ENCODE results near the gene SLK. TPM values are rescaled to one million over a fixed set of nuclear protein-coding genes. Genes with fewer than 3 reads are reported as not detected.

SLK gene
- total RNA-seq, 2 experiments from 2014 or later: 17.8 to 19.2 TPM

- TF ChIP-seq, protein P1, sequence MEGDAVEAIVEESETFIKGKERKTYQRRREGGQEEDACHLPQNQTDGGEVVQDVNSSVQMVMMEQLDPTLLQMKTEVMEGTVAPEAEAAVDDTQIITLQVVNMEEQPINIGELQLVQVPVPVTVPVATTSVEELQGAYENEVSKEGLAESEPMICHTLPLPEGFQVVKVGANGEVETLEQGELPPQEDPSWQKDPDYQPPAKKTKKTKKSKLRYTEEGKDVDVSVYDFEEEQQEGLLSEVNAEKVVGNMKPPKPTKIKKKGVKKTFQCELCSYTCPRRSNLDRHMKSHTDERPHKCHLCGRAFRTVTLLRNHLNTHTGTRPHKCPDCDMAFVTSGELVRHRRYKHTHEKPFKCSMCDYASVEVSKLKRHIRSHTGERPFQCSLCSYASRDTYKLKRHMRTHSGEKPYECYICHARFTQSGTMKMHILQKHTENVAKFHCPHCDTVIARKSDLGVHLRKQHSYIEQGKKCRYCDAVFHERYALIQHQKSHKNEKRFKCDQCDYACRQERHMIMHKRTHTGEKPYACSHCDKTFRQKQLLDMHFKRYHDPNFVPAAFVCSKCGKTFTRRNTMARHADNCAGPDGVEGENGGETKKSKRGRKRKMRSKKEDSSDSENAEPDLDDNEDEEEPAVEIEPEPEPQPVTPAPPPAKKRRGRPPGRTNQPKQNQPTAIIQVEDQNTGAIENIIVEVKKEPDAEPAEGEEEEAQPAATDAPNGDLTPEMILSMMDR (IDR thresholded peaks at IDR 0.05): no peak
- ChIA-PET CTCF (interaction anchor here (1.4 to 1.5 kb wide), 2 partner anchors 10 to 103 kb away, joined by 3 to 6 read pairs; no protein-coding TSS in a partner anchor), POLR2A (interaction anchor here (0.7 to 1.5 kb wide), 5 partner anchors 20 to 132 kb away, joined by 3 to 5 read pairs (median 3); partner anchors contain the start of genes SFR1 and SLK)
- Mint-ChIP-seq H3K27me3 (no peaks in the 10 kb centered on the region), H3K36me3 (ENCODE audit: low read depth) (peaks cover 10% of the 10 kb centered on the region), H3K4me3 (no peak overlapping the region), H3K4me1 (ENCODE audit: low read depth) (peaks cover 36% of the 10 kb centered on the region), H3K27ac (no peak overlapping the region), H3K9me3 (no peaks in the 10 kb centered on the region)
- ATAC-seq (no peak), DNase-seq (no peak)
- intact Hi-C loops (cut with micrococcal nuclease): no loop called here
These were observed 23.2 kb downstream of the SLK start for GRCh38 chr10:103990121-103990520.

- DNase-seq (no peak), ATAC-seq (no peak)
- H3K27ac Mint-ChIP-seq: no peak overlapping the region
- H3K27me3 Mint-ChIP-seq: no peaks in the 10 kb centered on the region
- no peaks in the 10 kb centered on the region for H3K9me3 Mint-ChIP-seq
- H3K36me3 Mint-ChIP-seq (ENCODE audit: low read depth): peaks cover 10% of the 10 kb centered on the region
- ChIA-PET CTCF (interaction anchor here (1.0 to 1.5 kb wide), 3 partner anchors 9 to 103 kb away, joined by 3 to 6 read pairs (median 3); no protein-coding TSS in a partner anchor), POLR2A (interaction anchor here (0.7 to 1.5 kb wide), 5 partner anchors 20 to 131 kb away, joined by 3 to 5 read pairs (median 3); partner anchors contain the start of genes SFR1 and SLK)
- TF ChIP-seq, protein P1 (IDR thresholded peaks at IDR 0.05): no peak
- intact Hi-C loops (cut with micrococcal nuclease): no loop called here
- H3K4me1 Mint-ChIP-seq (ENCODE audit: low read depth): peaks cover 33% of the 10 kb centered on the region
- H3K4me3 Mint-ChIP-seq: no peak overlapping the region
These were observed 23.6 kb downstream of the SLK start for GRCh38 chr10:103990531-103990930.

GRCh38 chr10:103991393-103992128, 24.6 kb downstream of the SLK start:
- ChIA-PET POLR2A (interaction anchor here (0.6 to 1.5 kb wide), 3 partner anchors 24 to 181 kb away, joined by 3 to 5 read pairs (median 4); partner anchors contain the start of gene SLK), CTCF (interaction anchor here (1.0 to 1.4 kb wide), 4 partner anchors 102 to 239 kb away, joined by 3 to 6 read pairs (median 4); no protein-coding TSS in a partner anchor)

GRCh38 chr10:103995134-103995533, 28.2 kb downstream of the SLK start:
- POLR2A ChIA-PET: interaction anchor here (1.0 kb wide), 1 partner anchor 26 kb away, joined by 3 read pairs; no protein-coding TSS in a partner anchor
- peaks cover 22% of the 10 kb centered on the region for H3K36me3 Mint-ChIP-seq (ENCODE audit: low read depth)
- no peak overlapping the region for H3K27ac Mint-ChIP-seq
- ATAC-seq: no peak
- CTCF ChIA-PET: interaction anchor here (3.9 kb wide), 1 partner anchor 107 kb away, joined by 15 read pairs; no protein-coding TSS in a partner anchor
- no peaks in the 10 kb centered on the region for H3K9me3 Mint-ChIP-seq
- no peaks in the 10 kb centered on the region for H3K27me3 Mint-ChIP-seq
- no peak for DNase-seq
- intact Hi-C loops (cut with micrococcal nuclease): no loop called here
- peaks cover 13% of the 10 kb centered on the region for H3K4me1 Mint-ChIP-seq (ENCODE audit: low read depth)
- no peak overlapping the region for H3K4me3 Mint-ChIP-seq
- TF ChIP-seq, protein P1 (IDR thresholded peaks at IDR 0.05): no peak

More at GRCh38 chr10:103991393-103992128, 24.6 kb downstream of the SLK start:
- intact Hi-C loops (cut with micrococcal nuclease): no loop called here
- ATAC-seq (no peak), DNase-seq (no peak)
- Mint-ChIP-seq H3K27ac (no peak overlapping the region), H3K4me1 (ENCODE audit: low read depth) (peaks cover 29% of the 10 kb centered on the region), H3K4me3 (no peak overlapping the region), H3K27me3 (no peaks in the 10 kb centered on the region), H3K9me3 (no peaks in the 10 kb centered on the region), H3K36me3 (ENCODE audit: low read depth) (peaks cover 11% of the 10 kb centered on the region)
- TF ChIP-seq, protein P1 (IDR thresholded peaks at IDR 0.05): no peak

GRCh38 chr10:103998805-103999204, 31.9 kb downstream of the SLK start:
- ATAC-seq: no peak
- TF ChIP-seq, protein P1 (IDR thresholded peaks at IDR 0.05): no peak
- ChIA-PET CTCF (interaction anchor here (0.9 to 1.4 kb wide), 2 partner anchors 8 to 13 kb away, joined by 3 read pairs; no protein-coding TSS in a partner anchor), POLR2A (interaction anchor here (1.1 kb wide), 1 partner anchor 53 kb away, joined by 4 read pairs; no protein-coding TSS in a partner anchor)
- DNase-seq: no peak
- Mint-ChIP-seq H3K9me3 (no peaks in the 10 kb centered on the region), H3K36me3 (ENCODE audit: low read depth) (peaks cover 38% of the 10 kb centered on the region), H3K27me3 (no peaks in the 10 kb centered on the region), H3K4me3 (no peak overlapping the region), H3K4me1 (ENCODE audit: low read depth) (peaks cover 14% of the 10 kb centered on the region), H3K27ac (no peak overlapping the region)
- intact Hi-C loops (cut with micrococcal nuclease): no loop called here

All from activated CD8-positive, alpha-beta T cell treated with anti-CD3 and anti-CD28 coated beads for 36 hours (primary cell).